Pancreas (tissue), 10 donors: Measurements from ENCODE around the gene AKR7A3. TPM values are rescaled to one million over a fixed set of nuclear protein-coding genes. Genes with fewer than 3 reads are reported as not detected.
A peak's percentile ranks its signal among the peaks of the same experiment; 100 is the strongest.
"Not testable (repeated sequence)": the region's sequence is repeated elsewhere in the genome, so short reads cannot be mapped to it uniquely, and the experiment has no call there.

Source experiments
- ATAC-seq, 4 donors: fragments of 200-7000 bp; cut with Tn5 transposase; one replicate each; pipeline versions ENCODE4 v1.8.0 to v1.9.1; 2020; ENCODE audit warnings: mild to moderate bottlenecking in 4 of 4, moderate library complexity in 4 of 4
- DNase-seq, 6 donors: peaks; one replicate each; pipeline ENCODE4 v3.0.0-alpha.2; 2020
- FAIRE-seq: peaks from 2 replicates; lab custom pipeline; 2012; peaks lifted over from hg19 to GRCh38; lab: Jason Lieb, UNC
- H3K27ac ChIP-seq, 4 donors: fragments of 200-600 bp; sonication (generic); 1 replicate in 3 of 4; 2 replicates in 1 of 4; pipeline versions ENCODE4 v1.5.0 to v1.8.0; 2020
- H3K27me3 ChIP-seq, 4 donors: fragments of 200-600 bp; one replicate each; pipeline ENCODE4 v1.8.0; 2021
- H3K36me3 ChIP-seq, 3 donors: fragments of 200-600 bp; sonication (generic) in 1 of 3; one replicate each; pipeline versions ENCODE4 v1.5.0 to v1.8.0; 2020 to 2021
- H3K4me1 ChIP-seq, 3 donors: fragments of 200-600 bp; one replicate each; pipeline ENCODE4 v1.8.0; 2021
- H3K4me3 ChIP-seq, 4 donors: fragments of 200-600 bp; sonication (generic) in 2 of 4; one replicate each; pipeline versions ENCODE4 v1.5.0 to v1.8.0; 2020 to 2021
- H3K9me3 ChIP-seq, 4 donors: fragments of 200-600 bp; one replicate each; pipeline ENCODE4 v1.8.0; 2021
- CTCF ChIP-seq, 4 donors: fragments of 200-600 bp; sonication (generic) in 3 of 4; IDR thresholded peaks; one replicate each; pipeline versions ENCODE4 v1.5.0 to v1.8.0; 2021; ENCODE audit warnings: antibody characterized with exemption in 4 of 4
- WGBS, 2 donors: extraction: QIAGEN DNeasy Blood & Tissue Kit; methylation state at CpG; one replicate each; pipeline ENCODE4 v1.1.7; 2013; 5-methylcytosine and 5-hydroxymethylcytosine counted together
- intact Hi-C, 3 donors: fragments of 100-400 bp; cut with DNase I; formaldehyde crosslinking; loops; one replicate each; pipeline versions ENCODE4 v1.11.1 to v1.14.2; 2022
- polyA plus RNA-seq, 2 donors: library from polyadenylated mRNA; stranded (reverse); fragments of 200-250 nt; gene quantifications; one replicate each; pipeline ENCODE4 v1.2.3, GENCODE V29; 2013
- total RNA-seq, 6 donors: library from RNA; stranded (reverse); fragmentation: NEBNext Ultra II Directional in 4 of 6; extraction: Animal tissue kit (Norgen Biotek cat#: 25700) in 4 of 6; gene quantifications; one replicate each; pipeline versions ENCODE4 v1.2.1 to v1.2.4, GENCODE V29; 2021 to 2023
- donor health status: healthy with polysubstance abuse.
- donor health status: DM: no; HTN: no; CAD: no; lungs with moderate emphysema.
- donor health status: DM: no; HTN: no; CAD: no.
- donor health status: control.
- donor health status: control.
- donor health status: Bipolar disorder and iron deficiency.
- donor health status: DM: yes; HTN: yes; CAD: no.
- donor health status: DM: no; HTN: no; CAD: no.
- donor health status: DM: no; HTN: no; CAD: no.
- donor health status: DM: yes; HTN: yes; CAD: no.

The AKR7A3 gene
- total RNA-seq = 100 to 1,000 TPM in 4 of 6 donors, 10 to 100 TPM in 2; 34.8 to 328 (median 266) TPM
- polyA plus RNA-seq = 100 to 1,000 TPM in 1 of 2 donors, 1 to 10 TPM in 1; 3.0 to 209 TPM

DNA sequence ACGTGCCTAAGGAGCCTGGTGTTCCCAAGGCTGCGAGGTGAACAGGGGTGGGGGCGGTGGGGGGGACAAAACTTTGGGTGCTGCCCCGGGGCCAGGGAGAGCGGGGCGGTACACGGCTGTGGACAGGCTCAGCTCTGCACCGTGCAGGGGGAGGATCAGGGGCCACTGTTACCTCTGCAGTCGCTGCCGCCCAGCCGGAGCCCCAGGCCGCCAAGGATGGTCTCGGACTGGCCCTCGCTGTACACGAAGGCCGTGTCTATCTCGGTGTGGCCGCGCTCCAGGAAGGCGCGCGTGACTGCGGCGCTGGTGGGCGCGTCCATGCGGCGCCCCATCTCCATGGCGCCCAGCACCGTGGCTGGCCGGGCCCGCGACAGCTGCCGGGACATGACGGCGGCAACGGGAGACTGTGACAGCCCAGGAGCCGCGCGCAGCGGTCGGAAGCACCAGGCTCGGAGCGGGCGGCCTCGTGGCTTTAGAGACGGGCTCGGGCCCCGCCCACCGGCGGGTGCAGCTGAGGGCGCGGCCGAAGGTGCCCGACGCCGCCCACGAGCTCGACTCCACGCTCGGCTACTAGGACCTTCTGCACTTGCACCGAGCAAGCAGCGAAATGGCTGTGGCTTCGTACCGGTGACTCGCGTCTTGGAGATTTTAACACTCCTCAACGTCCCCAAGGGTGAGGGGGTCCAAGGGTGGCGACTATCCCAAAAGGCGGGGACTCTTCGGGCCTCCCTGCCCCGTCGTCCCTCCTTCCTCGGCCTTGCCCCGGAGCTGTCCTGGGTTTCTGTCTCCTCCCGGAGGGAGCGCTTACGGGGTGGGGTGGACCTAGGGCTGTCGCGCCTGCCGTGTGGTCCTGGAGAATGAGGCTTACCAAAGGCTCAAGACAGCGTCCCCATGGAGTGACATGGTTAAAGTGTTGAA lies at the start of gene AKR7A3:
TSS of gene AKR7A3 (minus strand) at position 447 of the 918 bp plus-strand sequence. CDS start at position 386, 61 bp downstream.
- H3K9me3 ChIP-seq, H3K36me3 ChIP-seq, FAIRE-seq, H3K27me3 ChIP-seq, intact Hi-C loops, H3K4me1 ChIP-seq: not testable (repeated sequence)
- H3K4me3 ChIP-seq = peak within 1 kb of the TSS; percentile 46 to 51 (median 49)
- H3K27ac ChIP-seq = peak within 1 kb of the TSS; percentile 42 to 91 (median 72)
- DNase-seq (peak; percentile 78 to 92 (median 88)), ATAC-seq (peak; percentile 80 to 87 (median 83))
- WGBS, 2 donors = 5 to 18% methylated on average over 65 to 74 of the region's 82 CpGs

DNA sequence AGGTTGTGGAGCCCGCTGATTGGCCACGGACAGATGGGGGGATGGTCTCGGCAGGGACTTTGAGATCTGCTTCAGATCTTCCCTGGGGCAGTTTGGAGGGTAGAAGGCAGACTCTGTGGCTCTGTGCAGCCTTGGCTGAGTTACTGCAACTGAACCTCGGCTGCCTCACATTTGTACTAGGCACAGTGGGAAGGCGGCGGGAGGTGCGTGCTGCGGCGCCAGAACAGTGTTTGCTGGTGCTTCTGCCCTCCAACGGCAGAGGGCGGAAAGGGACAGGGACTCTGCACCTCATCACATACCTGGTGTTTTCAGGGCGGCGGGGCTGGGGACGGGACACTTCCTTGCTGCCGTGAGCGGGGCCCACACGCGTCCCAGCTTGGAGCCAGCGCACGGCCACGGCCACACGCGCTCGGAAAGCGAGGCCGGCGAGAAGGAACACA lies 49.8 kb upstream of the AKR7A3 start:
- no peaks in the 10 kb centered on the region for H3K4me1 ChIP-seq
- ATAC-seq (peak in 3 of 4 donors; percentile 22 to 69 (median 45)), DNase-seq (peak in 3 of 6 donors; percentile 31 to 51 (median 36)), FAIRE-seq (no peak)
- H3K27ac ChIP-seq = no peak overlapping the region
- H3K36me3 ChIP-seq = peaks cover 0 to 6% (median 0%) of the 10 kb centered on the region in 3 donors
- WGBS, 2 donors = 78 to 85% methylated on average over 27 of the region's 27 CpGs
- no peaks in the 10 kb centered on the region for H3K27me3 ChIP-seq
- no peak overlapping the region for H3K4me3 ChIP-seq
- no peak for TF ChIP-seq CTCF (IDR thresholded peaks at IDR 0.05)
- intact Hi-C loops = no loop called here
- no peaks in the 10 kb centered on the region for H3K9me3 ChIP-seq

DNA sequence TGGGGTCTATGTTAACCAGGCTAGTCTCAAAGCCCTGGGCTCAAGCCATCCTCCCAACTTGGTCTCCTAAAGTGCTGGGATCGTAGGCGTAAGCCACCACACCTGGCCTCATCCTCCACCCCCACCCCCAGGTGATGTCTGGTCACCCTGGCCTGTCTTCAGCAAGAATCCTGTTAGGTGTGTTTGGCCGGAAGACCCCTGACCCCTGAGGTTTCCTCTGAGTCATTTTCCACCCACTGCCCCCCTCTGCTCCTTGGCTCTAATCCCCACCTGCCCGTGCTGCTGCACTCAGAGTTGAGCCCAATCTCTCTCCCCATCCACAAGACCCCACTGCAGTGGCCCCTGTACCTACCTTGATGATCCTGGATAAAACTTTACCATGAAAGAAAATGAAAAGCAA lies 48.7 kb upstream of the AKR7A3 start:
- H3K27me3 ChIP-seq = no peaks in the 10 kb centered on the region
- 97 to 98% methylated on average over 4 of the region's 4 CpGs for WGBS, 2 donors
- no peak overlapping the region for H3K27ac ChIP-seq
- no peak for DNase-seq
- no peaks in the 10 kb centered on the region for H3K4me1 ChIP-seq
- H3K36me3 ChIP-seq = no peaks in the 10 kb centered on the region
- no peak for TF ChIP-seq CTCF (IDR thresholded peaks at IDR 0.05)
- no peaks in the 10 kb centered on the region for H3K9me3 ChIP-seq
- intact Hi-C loops = no loop called here
- H3K4me3 ChIP-seq = no peak overlapping the region
- FAIRE-seq = no peak
- no peak for ATAC-seq

- no peak overlapping the region for H3K4me3 ChIP-seq
- H3K27me3 ChIP-seq = no peaks in the 10 kb centered on the region
- no peaks in the 10 kb centered on the region for H3K4me1 ChIP-seq
- FAIRE-seq (no peak), ATAC-seq (no peak), DNase-seq (peak in 1 of 6 donors; percentile 10)
- intact Hi-C loops = no loop called here
- no peaks in the 10 kb centered on the region for H3K9me3 ChIP-seq
- H3K36me3 ChIP-seq = no peaks in the 10 kb centered on the region
- H3K27ac ChIP-seq = no peak overlapping the region
- TF ChIP-seq CTCF (IDR thresholded peaks at IDR 0.05) = no peak
- WGBS, 2 donors = 95 to 97% methylated on average over 7 of the region's 7 CpGs
Observed at GRCh38 chr1:19336543-19336942, 48.0 kb upstream of the AKR7A3 start.

DNA sequence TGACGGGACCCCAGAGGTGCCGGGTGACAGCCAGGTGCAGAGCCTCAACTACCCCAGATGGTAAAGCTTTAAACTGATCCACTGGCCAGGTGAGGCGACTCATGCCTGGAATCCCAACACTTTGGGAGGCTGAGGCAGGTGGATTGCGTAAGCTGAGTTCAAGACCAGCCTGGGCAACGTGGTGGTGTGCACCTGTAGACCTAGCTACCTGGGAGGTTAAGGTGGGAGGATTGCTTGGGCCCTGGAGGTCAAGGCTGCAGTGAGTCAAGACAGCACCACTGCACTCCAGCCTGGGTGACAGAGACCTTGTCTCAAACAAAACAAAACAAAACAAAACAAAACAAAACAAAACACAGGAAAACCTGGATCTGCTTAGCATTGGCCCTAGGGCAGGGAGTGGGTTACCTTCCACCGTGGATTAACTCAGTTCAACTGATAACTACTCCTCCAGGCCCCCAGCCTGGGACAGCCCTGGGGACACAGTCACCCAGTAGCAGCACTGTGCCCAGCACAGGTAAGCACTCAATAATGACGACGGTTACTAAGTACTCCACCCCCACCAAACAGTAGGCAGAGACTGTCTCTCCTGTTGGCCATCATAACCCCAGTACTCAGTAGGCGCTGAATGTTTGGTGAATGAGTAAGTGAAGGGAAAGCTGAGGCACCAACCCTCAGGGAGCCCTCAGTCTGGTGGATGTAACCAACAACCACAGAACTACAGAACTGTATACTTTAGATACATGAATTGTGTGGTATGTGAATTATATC lies 45.2 kb upstream of the AKR7A3 start:
- H3K27ac ChIP-seq = no peak overlapping the region
- WGBS, 2 donors = 79 to 87% methylated on average over 9 of the region's 9 CpGs
- intact Hi-C loops = no loop called here
- no peaks in the 10 kb centered on the region for H3K4me1 ChIP-seq
- H3K4me3 ChIP-seq = no peak overlapping the region
- no peaks in the 10 kb centered on the region for H3K9me3 ChIP-seq
- TF ChIP-seq CTCF (IDR thresholded peaks at IDR 0.05) = no peak
- ATAC-seq (no peak), FAIRE-seq (no peak), DNase-seq (no peak)
- H3K27me3 ChIP-seq = no peaks in the 10 kb centered on the region
- no peaks in the 10 kb centered on the region for H3K36me3 ChIP-seq
